Islet precursor cell (in vitro differentiated cells): ENCODE measurements around the gene LAMA2.
A peak's percentile ranks its signal among the peaks of the same experiment; 100 is the strongest.

Experiments
- DNase-seq: peaks from one replicate; pipeline ENCODE4 v3.0.0-alpha.2; 2018

LAMA2 gene

GRCh38 chr6:129472239-129472638 is 589.3 kb downstream of the LAMA2 start:
- no peak for DNase-seq

- DNase-seq = no peak
These were observed 590.6 kb downstream of the LAMA2 start for GRCh38 chr6:129473546-129473945.

- DNase-seq = no peak
These were observed 592.7 kb downstream of the LAMA2 start for GRCh38 chr6:129475477-129476247.

DNA sequence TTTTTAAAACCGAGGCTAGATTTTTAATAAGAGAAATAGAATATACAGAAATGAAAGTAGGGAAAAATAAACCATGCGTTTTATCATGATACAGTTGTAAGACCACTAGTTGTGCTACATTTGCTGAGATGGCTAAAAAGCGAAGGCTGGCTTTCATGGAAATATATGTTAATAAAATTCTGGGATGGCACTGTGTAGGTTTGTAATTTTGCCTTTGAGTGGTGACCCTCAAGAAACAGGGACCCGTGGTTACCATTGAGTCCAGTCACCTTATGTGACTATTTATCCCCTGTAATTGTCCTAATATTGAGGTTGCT is 593.3 kb downstream of the LAMA2 start:
- DNase-seq = no peak

DNA sequence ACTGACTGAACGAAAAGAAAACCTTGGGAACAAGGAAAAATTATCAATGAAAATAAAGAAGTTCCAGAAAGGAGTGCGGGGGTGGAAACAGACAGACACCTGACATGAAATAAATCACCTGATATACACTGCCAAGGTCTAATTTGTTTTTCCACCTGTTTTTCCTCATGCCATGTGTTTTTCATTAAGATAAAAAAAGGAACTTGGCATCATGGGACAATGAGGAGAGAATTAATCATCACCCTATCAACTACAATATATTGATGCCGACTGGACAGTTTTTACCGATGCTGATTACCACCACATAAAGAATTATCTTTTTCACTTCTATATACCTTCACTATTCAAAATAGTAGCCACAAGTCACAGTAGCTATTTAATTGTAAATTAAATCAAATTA is 593.9 kb downstream of the LAMA2 start:
- no peak for DNase-seq

DNA sequence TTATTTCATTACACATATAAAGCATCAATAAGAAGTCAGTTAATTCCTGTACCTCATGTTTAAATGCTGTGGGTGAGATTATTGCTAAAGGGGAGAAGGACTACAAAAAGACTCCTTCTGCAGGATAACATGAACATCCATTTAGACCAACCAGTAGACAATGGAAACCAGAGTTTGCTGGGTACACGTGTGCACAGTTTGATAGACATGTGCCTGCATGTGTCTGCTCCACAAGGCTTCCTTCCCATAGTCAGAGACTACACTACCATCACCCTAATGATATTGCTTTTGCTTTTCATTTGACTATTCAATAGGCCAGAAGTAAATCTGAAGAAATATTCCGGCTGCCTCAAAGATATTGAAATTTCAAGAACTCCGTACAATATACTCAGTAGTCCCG is 595.4 kb downstream of the LAMA2 start:
- DNase-seq = no peak

DNA sequence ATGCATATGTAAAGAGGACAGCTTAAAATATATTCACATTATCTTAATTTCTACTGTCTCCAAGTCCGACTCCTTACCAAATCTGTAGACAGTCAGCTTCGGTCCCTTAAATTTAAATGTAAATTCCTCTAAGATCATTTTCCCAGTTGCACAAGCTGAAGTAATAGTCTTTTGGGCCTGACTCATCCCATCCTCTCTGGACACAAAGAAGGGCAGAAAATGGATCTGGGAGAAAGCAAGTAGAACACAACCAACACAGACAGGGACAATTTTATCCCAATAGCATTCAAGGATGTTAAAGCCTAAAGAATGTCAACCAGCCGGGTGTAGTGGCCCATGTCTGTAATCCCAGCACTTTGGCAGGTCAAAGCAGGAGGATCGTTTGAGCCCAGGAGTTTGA is 598.8 kb downstream of the LAMA2 start:
- DNase-seq = no peak

DNA sequence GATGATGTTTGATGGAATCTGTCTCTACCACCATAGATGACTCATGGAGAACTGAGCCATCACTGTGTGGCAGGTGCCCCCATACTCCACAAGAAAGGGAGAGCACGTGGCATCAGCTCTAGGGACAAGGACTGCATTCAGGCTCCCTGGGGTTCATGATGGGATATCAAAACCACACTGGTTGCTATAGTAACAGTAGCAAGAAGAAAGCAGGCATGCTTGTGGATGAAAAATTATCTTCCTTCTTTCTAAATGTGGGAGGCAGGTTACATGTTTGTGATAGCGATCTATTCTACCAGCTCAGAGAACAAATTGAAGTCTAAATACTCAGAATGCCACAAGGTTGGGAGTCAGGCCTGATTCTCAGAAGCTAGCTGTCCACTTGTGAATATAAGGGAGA is 602.8 kb downstream of the LAMA2 start:
- no peak for DNase-seq

GRCh38 chr6:129486327-129486726 is 603.4 kb downstream of the LAMA2 start:
- DNase-seq = no peak

GRCh38 chr6:129488313-129488712 is 605.4 kb downstream of the LAMA2 start:
- DNase-seq = no peak

- DNase-seq = no peak
These were observed 606.4 kb downstream of the LAMA2 start for GRCh38 chr6:129489215-129489765.

DNA sequence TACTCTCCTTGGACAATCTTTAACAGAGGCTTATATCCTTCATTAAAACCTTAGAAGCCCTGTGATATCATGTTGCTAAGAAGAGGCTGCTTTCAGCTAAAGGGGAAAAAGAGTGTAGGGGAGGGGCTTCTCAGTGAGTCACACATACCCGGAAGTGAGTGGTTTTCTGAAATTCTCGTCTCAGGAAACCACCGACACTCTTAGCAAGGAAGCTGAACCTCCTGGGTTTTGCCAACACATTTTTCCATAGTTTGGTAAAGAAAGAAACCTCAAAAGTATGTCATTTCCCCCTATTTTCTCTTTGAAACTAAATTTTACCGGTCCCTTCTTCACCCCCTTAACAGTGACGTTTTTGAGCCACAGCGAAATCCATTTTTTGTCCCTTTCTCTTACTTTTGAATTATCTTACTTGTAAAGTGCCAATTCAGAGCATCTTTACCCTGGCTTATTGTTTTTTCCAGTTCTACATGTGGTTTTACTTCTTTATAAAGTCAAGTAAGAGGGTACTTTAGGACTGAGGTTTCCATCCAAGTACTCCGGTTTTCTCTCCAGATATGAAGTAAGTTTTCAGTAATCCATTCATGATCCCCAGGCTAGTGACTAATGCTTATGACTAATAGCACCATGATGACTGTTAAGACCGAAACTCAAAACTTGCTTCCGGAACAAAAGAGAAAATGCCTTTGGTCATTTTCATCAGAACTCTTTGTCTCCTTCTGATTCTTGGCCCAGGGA is 607.8 kb downstream of the LAMA2 start:
- peak; percentile 79 for DNase-seq

GRCh38 chr6:129491436-129491835 is 608.5 kb downstream of the LAMA2 start:
- no peak for DNase-seq

DNA sequence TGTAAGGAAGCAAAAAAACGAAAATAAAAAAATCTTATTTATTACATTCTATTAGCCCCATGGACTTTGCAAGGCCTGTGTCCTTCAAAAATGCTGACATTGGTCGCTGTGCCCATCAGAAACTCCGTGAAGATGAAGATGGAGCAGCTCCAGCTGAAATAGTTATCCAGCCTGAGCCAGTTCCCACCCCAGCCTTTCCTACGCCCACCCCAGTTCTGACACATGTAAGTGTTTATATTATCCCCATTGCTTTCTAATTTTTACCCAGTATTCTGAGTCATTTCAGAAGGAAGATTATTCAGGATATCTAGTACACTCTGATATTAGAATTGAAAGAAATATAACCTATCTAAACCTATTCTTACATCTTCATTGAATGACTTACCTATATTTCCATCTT is 609.3 kb downstream of the LAMA2 start:
- no peak for DNase-seq

- no peak for DNase-seq
These were observed 610.5 kb downstream of the LAMA2 start for GRCh38 chr6:129493354-129493902.

DNA sequence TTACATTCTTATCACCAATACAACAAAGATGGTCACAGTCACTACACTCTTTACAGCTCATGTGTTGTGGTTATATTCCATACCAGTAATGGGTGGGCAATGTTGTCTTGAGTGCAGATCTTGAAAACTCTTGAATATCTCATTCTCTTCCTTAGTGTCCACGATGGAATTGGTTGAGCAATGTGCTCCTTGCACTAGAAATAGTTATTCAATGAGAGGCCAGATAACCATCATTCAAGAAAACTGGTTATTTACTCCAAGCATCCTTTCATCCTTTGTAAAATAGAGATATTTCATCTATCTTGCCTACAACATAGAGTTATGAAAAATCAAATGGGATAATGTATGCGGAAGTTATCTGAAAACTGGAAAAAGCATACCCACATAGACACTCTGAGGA is 611.2 kb downstream of the LAMA2 start:
- DNase-seq = no peak

- no peak for DNase-seq
These were observed 611.6 kb downstream of the LAMA2 start for GRCh38 chr6:129494586-129494985.

- DNase-seq = no peak
These were observed 612.7 kb downstream of the LAMA2 start for GRCh38 chr6:129495652-129496051.

- no peak for DNase-seq
These were observed 614.8 kb downstream of the LAMA2 start for GRCh38 chr6:129497481-129498441.

- no peak for DNase-seq
These were observed 615.6 kb downstream of the LAMA2 start for GRCh38 chr6:129498541-129498940.

DNA sequence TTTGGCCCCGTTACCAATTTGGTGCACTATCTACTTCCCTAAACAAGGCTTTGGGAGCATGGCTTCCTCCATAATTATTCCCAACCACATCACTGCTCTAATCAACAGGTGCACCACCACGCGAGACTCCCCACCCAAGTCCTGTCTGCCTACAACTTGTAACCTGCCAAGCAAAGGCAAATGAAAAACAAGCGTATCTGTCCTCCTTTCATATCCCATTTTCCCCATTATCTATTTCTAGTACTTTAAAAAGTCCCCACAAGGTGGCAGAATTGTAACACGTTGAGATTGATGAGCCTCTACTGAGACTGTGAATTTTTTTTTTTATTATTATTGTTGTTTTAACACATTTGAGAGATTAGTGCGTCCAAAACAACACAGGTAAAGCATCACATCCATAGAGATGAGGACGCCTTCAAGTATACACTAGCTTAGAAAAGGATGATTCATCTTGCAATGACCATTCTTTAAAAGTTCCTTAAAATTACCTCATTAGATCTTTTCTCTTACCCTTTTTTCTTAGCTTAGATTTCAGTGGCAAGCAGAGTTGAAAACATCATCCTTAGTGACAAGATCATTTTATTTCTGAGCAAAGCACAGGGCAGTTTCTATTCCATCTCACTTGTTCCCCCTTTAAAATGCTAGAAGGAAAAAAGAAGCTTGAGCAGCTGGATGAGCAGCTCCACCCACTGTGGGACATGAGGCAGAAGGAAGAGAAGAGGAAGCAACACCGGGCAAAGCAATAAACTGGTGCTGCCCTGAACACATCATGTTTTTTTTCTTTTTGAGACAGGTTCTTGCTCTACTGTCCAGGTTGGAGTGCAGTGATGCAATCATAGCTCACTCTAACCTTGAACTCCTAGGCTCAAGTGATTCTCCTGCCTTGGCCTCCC is 616.3 kb downstream of the LAMA2 start:
- no peak for DNase-seq

DNA sequence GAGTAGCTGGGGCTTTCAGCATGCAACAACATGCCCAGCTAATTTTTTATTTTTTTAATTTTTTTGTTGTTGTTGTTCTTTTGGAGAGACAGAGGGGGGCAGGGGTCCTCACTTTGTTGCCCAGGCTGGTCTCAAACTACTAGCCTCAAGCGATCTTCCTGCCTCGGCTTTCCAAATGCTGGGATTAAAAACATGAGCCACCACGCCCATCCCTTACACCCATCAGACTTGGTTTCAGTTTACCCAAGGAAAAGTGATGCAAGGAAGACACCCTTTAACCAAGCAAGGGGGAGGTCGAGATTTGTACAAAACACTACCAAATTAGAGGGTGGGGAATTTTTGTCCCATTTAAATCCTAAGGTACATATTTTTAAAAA is 616.9 kb downstream of the LAMA2 start:
- DNase-seq = no peak
